UCSD-AML1 (cell line): ENCODE results near the gene JAK1.

Experiments
- DNase-seq: peaks from one replicate; lab custom pipeline; 2025; ENCODE audit not compliant: unreplicated experiment; lab: John Stamatoyannopoulos, UW

The JAK1 gene

DNA sequence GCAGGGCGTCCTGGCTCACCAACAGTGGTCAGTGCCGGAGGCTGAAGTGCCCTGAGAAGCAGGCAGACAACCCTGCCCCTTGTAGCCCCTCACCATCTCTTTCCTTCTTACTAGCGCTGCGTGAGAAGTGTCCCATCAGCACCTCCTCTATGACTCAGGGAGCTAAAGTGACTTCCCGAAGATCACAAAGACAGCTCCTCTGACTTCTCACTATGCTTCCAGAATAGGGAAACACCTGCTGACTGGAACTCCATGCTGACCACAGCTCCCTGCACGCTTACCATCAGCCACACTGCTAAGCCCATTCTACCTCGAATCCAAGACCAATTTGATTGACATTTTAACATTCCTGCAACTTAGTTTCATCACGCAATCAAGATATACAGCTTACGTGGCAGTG lies 92.8 kb downstream of the JAK1 start:
- no peak for DNase-seq

DNA sequence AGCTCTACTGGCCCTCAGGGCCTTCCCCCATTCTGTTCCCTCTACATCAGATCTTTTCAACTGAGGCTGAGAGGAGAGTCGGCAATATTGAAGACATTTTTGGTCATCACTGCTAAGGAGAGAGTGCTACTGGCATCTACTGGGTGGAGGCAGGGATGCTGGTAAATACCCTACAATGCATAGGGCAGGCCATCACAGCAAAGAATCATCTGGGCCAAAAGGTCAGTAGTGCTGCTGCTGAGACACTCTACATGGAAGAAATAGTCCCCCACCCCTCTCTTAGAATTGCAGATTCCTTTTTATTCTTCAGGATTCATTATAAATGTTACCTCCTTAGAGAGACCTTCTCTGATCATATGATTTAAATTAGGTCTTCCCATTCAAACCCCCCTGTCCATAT lies 94.3 kb downstream of the JAK1 start:
- DNase-seq: no peak

DNA sequence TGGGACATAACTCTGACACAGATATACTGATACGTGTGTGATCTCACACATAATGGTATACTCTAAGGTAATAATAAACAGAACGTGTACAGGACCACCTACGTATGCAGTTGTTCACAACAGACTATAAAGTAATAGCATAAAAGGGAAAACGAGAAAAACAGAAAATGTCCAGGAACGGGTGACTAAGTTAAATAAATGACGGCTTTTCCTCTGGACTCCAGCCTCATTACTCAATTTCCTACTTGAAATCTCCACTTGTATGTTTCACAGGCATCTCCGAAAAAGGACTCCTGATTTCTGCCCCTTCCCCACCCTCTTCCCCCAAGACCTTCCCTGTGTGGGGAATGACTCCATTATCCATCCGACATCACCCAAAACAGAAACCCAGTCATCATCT lies 95.1 kb downstream of the JAK1 start:
- no peak for DNase-seq

DNA sequence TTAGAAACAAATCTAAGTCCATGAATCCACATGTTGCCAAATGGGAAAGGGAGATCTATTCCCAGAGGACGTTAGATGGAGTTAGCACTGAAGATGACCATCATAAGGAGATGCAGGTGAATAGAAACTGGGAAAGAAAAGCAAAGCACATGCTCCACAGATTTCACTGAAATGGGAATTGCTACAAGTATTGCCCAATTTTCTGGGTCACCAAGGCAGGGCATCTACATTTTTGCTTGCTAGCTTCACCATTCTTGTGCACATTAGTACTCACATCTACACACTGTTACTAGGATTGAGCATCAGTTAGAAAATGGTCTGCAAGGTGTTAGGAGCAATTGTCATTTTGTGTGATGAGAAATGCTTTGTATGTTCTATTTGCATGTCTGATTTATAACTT lies 99.1 kb downstream of the JAK1 start:
- DNase-seq: no peak

DNA sequence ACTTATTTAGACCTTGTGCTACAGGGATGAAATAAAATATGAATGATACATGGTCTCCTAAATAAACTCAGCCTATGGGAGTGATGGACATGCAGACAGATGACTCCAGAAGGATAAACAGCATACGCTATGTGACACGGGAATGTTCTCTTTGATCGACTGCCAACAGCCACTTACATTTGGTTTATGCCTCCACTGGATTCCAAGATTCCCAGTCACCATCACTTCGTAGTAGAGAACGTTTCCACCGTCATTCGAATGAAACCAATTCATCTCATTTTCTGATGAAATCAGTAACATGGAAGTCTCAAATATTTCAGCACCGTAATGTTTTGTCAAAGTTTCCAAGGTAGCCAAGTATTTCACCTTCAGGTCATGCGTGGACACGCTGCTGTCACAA lies 99.7 kb downstream of the JAK1 start:
- DNase-seq: no peak

DNA sequence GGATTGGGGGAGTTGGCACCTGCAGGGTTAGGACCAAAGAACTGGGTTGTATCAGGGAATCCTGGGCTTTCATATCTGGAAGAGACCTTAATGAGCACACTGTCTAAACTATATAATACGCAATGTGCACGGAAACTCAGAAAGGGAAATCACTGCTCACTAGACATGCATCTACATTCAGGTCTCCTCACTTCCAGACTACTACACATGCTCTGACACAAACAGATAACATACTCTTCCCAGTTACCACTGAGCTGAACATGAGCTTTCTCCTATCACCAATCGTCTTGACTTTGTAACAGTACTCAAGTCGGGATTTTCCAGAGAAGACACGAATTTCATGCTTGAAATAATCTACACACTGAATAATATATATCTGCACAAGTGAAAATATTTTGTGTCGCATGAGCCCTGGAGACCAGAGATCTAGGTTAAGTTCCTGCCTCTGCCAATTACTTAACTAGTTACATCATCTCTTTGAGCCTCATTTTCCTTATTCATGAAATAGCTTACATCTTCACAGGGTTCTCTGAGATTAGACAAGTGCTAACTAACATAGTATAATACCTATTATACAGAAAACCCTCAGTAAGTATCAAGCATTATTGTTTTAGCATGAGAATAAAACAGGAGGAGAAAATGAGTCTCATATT lies 101.1 kb downstream of the JAK1 start:
- no peak for DNase-seq

DNA sequence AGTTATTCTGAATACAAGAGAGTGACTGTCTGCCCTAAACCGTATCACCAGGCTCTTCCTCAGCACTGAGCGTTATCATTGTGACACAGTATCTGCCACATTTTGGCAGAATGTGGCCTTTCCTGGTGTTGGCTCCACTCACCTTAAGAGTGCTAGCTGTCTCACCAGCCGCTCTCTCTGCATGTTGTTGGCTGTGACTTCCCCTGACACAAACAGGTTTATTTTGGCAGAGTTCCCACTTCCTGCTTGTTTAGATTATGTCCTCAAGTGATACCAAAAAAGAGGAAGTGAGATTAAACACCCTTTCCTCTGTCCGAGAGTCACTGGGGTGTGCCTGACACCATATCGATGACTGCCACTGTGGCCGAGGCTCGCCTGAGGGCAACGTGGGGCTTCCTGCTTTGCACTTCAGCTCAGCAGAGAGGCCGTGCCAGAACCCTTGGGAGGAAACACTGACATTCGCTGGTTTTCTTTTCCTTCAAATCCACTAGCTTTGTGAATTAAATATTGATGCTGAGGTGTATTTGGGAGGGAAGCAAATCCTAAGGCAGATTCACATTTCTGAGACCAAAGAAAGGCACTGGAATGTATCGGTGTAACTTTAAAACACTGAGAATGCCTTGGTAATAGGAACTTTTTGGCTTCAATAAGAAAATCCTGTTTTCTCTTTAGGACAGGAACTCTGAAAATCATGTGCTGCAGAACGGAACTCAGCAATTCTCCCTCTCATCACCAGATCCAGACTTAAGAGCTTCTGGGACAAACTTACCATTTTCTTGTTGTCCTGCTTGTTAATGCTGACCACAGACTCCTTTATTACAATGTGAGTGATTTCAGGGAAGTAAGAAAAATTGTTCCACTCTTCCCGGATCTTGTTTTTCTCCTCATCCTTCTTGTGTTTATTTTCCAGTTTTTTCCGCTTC lies 102.1 kb downstream of the JAK1 start:
- peak; percentile 88 for DNase-seq

DNA sequence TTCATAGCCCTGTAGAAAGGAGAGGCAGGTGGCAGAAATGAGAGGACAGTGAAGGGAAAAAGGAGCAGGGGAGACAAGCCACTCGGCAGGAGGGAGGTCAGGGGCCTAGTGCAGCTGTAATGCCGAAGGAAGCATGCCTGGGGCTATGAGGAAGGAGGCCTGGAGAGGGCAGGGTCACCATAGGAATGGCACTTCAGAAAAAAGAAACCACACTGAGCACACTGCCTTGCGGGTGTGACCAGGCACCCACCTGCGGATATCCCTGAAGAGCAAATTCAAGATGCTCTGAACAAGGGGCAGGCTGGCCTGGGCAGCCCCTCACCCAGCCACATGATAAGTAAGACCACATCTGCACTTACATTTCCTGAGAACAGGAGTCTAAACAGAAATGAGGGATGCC lies 104.7 kb downstream of the JAK1 start:
- DNase-seq: peak; percentile 26

DNA sequence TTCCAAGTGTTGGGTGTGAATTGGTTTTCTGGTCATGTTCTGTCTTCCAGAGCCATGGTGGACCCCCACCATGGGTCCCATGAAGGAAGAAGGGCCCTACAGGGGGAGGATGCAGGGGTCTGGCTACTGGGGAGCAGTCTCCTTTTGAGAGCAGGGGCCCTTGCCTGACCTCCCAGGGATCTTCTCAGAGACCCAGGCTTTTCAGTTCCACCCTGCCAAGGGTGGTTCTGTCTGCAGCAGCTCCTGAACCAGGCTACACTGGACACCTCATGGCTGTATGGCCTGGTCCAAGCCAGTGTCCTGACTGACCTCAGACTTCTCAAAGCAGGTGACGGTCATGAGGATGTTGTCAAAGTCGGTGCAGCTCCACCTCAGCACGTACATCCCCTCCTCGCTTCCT lies 109.0 kb downstream of the JAK1 start:
- DNase-seq: no peak

DNA sequence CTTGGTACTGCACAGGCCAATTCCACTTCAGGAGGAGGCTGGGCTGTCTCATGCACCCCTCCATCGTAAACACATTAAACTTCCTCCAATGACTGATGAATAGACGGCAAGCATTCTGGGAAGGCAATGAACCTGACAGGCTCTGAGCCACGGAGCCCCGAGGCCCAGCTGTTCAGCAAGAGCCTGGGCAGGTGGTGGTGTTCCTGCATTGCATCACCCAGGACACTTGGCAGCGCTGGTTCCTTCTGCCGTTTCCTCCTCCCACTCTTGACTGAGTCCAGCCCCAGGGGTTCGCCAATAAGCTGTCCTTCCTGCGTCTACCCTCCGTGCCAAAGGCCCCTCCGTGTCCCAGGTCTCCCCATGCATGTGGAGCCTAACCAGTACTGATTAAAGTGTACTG lies 109.8 kb downstream of the JAK1 start:
- DNase-seq: no peak

DNA sequence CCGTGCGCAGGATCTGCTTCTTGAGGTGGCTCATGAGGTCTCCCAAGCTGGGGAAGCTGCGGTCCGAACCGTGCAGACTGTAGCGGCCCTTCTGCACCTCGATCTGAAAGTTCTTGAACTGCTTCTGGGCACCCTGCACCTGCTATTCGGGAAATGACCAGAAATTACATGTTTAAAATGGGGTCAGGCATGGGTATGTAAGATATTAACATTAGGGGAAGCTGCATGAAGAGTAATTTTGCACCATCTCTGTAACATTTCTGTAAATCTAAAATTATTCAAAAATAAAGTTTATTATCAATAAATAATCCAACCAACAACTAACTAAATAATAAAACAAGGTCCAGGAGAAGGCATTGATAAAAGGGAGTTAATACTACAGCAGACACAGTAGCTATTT lies 110.8 kb downstream of the JAK1 start:
- DNase-seq: no peak

DNA sequence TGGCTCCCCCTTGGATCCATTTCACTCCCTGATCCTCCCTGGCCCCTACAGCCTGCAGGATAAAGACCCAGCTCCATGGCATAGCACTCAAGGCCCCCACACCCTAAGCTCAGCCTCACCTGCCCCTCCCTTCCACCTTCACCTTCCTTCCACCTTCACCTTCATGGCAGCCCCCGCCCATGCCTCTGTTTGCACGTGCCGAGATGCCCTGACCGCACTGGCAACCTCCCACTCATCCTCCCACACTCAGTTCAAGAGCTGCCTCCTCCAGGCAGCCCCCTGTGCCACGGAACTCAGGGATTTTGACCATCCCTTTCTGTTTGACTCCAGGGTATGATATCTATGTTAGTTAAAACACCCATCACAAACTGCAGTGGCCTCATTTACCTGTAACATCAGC lies 111.7 kb downstream of the JAK1 start:
- DNase-seq: no peak

DNA sequence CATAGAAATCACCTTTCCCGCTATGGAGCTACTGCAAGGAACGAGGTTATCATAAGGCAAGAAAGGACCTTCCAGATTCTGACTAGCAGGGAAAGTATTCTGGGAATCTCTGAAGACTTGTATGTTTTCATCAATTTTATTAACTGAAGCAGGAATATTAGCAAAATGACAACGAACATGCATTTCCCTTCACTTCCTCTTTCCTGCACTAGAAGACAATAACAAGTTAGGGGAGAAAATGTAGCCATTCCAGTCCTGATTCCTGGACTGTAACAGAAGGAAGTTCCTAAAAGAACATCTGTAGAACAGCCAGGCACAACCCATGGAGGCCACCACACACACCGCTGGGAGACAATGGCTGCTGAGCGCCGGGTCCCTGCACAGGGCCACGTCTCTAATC lies 114.7 kb downstream of the JAK1 start:
- DNase-seq: no peak

DNA sequence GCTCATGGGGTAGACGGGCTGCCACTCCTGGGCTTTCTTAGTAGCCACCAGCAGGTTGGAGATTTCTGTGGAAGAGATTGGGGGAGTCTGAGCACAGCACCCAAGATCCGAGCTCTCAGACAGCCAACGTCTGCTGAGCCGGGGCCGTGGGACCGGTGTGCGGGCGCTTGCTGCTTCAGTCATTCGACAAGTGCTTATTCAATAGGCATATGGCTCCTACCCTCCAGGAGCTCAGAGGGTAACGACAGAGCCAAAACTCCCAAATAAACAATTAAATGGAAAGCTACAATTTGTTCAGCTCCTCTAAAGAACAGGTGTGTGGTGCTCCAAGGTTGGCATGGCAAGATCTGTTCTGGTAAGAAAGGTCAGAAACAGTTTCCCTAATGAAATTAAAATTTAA lies 115.5 kb downstream of the JAK1 start:
- no peak for DNase-seq

DNA sequence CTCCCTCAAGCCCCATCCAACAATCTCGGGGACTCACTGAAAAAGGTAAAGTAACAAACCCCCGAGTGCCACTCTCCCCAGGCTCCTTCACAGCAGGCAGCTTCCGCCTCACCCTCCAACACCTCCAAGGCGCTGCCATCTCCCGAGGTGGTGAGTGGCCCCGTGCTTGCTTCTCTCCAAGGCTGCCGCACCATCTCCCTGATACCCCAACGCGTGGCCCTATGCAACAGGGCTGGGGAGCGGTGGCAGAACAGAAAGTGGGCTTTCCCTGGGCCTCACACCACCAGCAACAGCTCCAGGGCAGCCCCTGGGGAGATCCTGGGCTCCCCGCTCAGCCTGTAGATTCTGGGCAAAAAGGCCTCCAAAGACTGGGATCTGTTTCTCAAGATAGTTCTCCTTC lies 116.4 kb downstream of the JAK1 start:
- DNase-seq: no peak

DNA sequence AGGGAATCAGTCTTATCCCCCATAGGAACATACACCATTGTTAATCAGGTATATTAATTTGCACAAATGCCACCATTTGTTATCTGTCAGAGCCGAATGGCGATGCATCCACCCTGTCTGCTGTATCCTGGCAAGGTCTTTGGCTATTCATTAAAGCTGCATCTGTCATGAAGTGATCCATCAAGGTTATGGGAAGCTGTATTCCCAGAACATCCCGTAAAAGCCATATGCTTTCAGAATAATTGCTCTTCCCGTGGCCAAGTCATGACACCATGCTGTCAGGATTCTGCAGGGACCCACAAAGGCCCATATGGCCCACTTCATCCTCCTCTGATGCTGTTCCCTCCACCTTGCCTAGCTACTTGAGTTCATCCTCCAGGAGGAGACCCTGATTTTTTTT lies 117.5 kb downstream of the JAK1 start:
- no peak for DNase-seq

DNA sequence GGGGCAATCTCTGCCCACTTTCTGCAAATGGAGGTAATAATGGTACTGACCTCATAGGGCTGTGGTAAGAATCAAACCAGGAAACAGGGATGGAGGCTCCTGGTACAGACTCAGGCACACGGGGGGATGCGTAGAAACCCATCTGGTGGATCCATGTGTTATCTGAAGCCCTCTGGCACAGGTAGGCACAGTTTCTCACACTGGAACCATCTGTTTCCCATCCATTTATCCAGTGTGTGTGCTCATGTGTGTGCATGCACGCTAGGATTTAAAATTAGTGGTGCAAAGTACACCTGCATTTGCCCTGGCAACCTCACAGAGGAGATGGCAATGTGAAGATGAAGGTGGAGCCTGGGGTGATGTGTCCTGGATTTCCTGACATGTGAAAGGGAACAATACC lies 118.2 kb downstream of the JAK1 start:
- DNase-seq: no peak

DNA sequence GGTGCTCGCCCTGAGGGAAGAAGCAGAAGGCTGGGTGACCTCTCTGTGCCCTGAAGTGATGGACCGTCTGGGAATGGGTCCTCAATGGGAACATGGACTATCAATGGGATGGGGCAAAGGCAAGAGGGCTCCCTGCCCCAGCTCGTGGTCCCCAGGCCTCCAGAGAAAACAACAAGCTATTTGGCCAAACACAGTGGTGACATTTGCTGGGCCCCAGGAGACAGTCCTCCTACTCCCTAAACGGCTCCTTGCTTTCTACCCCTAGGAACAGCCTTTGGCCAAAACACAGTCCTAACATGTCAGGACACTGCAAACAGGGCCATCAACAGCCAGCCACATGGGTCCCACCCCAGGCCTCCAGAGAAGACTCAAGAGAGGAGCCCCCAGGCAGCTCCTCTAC lies 118.7 kb downstream of the JAK1 start:
- DNase-seq: no peak

DNA sequence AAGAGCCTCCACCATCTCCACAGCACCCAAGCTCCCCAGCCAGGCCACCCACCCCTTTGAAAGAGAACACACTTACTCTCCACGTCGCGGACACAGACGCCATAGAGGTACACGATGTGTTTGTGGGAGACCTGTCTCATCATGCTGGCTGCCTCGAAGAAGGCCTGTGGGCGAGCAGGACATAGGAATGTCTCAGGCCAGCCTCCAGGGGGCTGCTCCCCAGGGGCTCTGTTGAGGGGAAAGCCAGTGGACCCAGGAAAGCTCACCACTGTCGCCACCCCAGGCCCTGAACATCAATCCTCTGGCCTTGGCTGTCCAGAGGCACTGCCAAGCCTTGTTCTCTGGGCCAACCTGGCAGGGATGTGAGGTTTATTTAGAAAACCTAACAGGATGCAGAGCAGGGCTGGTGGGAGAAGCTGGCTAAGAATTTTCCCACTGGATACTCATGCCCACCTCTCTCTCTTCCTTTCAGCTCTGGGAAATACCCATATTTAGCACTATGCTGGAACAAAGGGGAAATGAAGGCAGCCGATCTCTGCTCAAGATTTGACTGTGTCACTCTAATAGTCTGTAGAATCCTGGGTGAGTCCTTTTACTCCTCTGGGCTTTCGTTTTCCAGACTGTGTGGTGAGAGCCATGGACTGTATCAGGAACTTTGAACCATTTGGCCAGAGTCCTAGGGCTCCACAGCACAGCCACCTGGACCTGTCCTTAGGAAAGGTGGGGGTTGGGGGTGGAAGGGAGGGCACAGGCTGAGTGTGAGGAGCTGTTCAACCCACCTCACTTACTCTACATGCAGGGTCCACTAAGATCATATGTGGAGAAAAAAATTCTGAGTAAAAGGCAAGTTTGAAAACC lies 119.5 kb downstream of the JAK1 start:
- DNase-seq: no peak

DNA sequence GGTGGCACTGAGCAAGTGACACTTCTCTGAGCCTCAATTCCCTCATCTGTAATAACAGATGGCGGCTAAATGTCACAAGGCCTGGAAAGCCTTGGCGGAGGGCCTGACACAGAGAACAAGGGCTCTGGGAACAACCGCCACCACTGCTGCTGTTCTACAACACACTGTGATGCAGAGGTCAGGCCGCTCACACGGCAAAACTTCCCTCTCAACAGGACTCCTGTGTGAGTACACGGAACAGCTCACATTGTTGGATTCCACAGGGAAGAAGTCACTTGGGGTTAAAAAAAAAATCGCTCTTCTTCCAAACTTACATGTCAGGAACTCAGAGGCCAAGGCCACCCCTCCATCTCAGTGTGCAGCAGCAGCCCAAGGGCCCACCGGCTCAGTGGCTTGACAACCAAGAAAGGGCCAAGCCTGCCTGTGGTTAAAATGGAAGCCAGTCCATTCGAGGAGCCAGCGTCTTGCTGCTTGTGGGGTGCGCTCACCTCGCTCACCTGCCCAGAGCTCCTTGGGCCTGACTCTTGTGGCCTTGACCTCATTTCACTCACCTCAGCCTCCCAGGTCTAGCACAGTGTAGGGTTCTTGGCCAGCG lies 120.4 kb downstream of the JAK1 start:
- DNase-seq: no peak

DNA sequence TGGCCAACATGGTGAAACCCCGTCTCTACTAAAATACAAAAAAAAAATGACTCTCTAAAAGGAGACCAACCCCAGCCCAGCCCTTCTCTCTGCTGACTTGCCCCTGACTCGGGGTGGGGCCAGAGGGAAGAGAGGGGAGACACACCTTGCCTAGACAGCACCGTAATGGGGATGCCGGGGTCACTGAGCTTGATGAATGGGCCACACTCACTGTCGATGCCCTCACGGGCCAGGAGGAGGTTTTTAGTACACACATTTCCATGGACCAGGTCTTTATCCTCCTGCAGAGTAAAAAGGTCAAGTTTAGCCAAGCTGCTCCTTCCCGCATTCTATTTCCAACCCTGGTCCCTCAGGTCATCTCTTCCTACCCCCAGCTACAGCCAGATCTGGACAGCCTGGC lies 121.7 kb downstream of the JAK1 start:
- DNase-seq: no peak
